ENCODE measurements around the gene TLNRD1.

TLNRD1 gene

DNA sequence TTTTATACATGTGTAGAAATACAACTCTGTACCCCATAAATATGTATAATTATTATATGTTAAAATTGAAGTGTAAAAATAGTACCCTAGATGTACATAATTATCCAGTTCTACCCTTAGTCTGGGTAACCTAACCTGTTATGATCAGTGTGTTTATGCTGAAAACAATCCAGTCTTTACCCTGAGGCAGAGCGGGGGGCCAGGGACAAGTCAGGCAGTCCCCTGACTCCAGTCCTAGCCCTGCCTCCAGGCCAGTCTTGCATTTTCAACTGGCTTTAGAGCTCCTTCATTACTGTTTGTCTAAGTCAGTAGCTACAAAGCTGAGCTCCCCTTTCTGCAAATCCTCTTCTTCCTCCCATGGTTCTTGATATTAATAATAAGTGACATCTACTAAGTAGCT lies 14.2 kb upstream of the TLNRD1 start:
- H3K9me3 ChIP-seq (ENCODE audit: control insufficient read depth, insufficient read depth, low read length): no peaks in the 10 kb centered on the region
- no peak overlapping the region for H3K9ac ChIP-seq (ENCODE audit: low read depth, low read length)
- H3K36me3 ChIP-seq (ENCODE audit: insufficient read depth, low read length): no peaks in the 10 kb centered on the region
- peaks cover 26% of the 10 kb centered on the region for H3K4me1 ChIP-seq (ENCODE audit: insufficient read depth, low read length)

DNA sequence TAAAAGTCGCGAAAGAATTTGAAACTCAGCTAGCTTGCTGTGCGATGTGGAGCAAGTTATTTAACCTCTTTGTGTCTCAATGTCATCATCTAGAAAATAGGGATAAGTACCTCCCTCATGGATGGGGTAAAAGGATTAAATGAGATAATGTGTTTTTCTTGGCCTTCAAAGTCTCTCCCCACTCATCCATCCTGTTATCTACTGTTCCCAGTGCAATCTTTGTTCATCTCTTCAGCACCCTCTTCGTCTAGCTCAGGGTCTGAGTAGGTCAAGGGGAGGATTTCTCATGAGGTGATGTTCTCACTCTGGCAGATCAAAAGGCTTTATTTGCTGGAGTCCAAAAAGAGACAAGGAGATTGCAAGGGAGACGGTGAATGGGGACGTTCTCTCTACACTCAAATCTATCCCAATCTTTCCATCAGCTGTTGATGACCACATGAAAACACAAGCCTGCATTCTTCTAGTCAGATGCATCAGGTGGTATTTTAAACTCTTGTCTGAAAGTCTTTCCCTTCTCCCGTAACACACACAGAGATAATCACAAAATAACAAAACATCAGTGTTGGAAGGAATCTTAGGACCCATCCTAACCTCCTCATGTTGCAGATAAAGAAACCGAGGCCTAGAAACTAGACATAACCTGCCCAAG lies 12.5 kb upstream of the TLNRD1 start:
- peaks cover 26% of the 10 kb centered on the region for H3K4me1 ChIP-seq (ENCODE audit: insufficient read depth, low read length)
- H3K9me3 ChIP-seq (ENCODE audit: control insufficient read depth, insufficient read depth, low read length): no peaks in the 10 kb centered on the region
- no peaks in the 10 kb centered on the region for H3K36me3 ChIP-seq (ENCODE audit: insufficient read depth, low read length)
- peak overlapping the region; percentile 99 for H3K9ac ChIP-seq (ENCODE audit: low read depth, low read length)

DNA sequence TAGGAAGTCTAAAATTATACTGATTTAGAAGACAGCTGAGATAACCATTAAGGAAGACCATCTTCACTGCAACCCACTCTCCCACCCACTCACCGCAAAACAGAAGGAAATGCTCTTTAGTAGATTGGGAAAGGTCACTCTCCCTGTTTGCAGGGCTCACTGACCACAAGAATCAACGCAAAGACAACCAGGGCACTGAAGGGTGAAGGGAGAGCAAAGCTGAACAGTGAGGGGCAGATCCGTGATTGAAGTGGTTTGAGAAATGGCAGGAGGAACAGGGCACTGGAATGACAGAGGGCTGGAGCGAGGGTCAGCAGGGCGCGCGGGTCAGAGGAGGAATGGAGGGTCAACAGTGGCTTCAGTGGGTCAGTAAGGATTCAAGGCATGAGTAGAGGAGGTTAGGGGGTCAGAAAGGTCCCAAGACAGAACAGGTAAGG lies 11.6 kb upstream of the TLNRD1 start:
- Histone ChIP-seq H3K9ac (ENCODE audit: low read depth, low read length) (peak overlapping the region; percentile 99), H3K9me3 (ENCODE audit: control insufficient read depth, insufficient read depth, low read length) (no peaks in the 10 kb centered on the region), H3K36me3 (ENCODE audit: insufficient read depth, low read length) (no peaks in the 10 kb centered on the region), H3K4me1 (ENCODE audit: insufficient read depth, low read length) (peaks cover 26% of the 10 kb centered on the region)

DNA sequence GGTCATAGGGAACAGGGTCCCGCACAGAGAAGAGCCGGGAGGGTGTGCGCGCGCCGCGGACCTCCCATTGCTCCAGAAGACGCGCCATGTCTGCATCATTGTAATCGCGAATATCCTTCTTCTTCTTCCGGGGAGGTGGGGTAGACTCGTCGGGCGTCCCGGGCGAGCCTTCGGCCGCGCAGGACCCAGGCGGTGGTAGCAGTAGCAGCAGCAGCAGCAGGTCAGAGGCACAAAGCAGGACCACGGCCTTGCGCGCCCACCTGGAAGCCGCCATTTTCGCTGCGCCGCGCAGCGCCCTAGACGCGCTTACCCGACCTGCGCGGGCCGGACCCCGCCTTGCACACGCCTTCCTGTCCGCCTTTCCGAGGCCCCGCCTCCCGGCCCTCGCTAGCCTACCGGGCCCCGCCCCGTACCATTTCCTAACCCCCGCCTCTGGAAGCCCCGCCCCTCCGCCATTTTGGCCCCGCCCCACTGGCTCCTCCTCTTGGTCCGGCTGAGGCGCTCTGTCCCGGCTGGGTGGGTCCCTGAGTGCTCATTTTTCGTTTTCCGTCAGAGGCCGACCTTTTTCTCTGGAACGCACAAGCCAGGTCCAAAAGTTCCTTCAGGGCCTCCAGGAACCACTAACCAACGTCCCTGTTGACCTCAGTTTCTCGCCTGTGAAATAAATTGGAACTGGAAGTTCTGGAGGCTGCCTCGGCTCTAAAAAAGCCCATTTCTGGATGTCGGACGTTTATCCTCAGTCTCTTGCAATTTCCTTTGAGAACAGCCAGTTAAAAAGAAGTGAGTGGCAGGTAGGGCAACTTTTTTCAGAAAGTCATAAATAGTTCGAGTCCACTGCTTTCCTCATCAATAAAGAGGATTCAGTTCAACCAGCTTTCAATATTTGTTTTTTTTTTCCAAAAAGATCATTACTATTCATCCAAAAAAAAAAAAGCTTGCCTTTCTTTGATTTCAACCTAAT lies 10.9 kb upstream of the TLNRD1 start, which contains the start of gene MESD:
Gene MESD, minus strand, starts transcription at position 302 of the 961 bp plus-strand sequence. Its CDS starts 28 bp downstream, at position 274.
- H3K36me3 ChIP-seq (ENCODE audit: insufficient read depth, low read length): no peaks in the 10 kb centered on the region
- H3K4me1 ChIP-seq (ENCODE audit: insufficient read depth, low read length): peaks cover 26% of the 10 kb centered on the region
- H3K9me3 ChIP-seq (ENCODE audit: control insufficient read depth, insufficient read depth, low read length): no peaks in the 10 kb centered on the region
- peak within 1 kb of the TSS; percentile 99 for H3K9ac ChIP-seq (ENCODE audit: low read depth, low read length)

DNA sequence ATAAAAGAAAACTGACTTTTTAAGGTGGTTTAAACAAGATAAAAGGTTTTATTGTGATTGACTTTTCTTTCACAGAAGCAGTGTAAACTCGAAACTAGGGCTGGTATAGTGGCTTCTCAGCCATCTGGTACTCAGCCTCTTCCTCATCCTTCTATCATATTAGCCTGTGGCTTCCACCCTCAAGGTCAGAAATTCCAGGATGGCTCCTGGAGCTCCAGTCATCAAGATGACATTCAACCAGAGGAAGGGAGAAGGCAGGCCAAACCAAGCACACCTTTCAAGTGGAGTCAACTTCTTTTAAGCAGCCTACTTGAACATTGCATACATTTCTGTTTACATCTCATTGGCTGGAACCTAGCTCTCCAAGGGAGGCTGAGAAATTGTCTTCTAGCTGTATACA lies 9.8 kb upstream of the TLNRD1 start:
- Histone ChIP-seq H3K36me3 (ENCODE audit: insufficient read depth, low read length) (no peaks in the 10 kb centered on the region), H3K9me3 (ENCODE audit: control insufficient read depth, insufficient read depth, low read length) (no peaks in the 10 kb centered on the region), H3K9ac (ENCODE audit: low read depth, low read length) (no peak overlapping the region), H3K4me1 (ENCODE audit: insufficient read depth, low read length) (peaks cover 17% of the 10 kb centered on the region)

DNA sequence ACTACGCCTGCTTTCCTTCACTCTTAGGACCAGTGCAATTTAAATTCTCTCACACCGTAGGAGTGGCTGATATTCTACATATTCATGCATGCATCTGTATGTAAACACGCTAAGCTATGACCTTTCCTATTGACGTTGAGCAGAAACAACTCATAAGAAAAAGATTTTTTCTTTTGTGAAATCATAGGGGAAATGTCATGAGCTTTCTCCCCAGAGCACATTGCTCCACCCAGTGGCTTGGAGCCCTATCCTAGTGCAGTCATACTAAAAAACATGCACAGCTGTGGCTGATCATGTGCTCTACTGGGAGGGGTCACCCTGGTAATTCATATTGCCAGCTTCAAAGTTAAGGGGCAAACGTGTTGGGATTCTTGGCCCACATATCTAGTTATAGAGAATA lies 9.3 kb upstream of the TLNRD1 start:
- H3K9me3 ChIP-seq (ENCODE audit: control insufficient read depth, insufficient read depth, low read length): no peaks in the 10 kb centered on the region
- H3K4me1 ChIP-seq (ENCODE audit: insufficient read depth, low read length): peaks cover 16% of the 10 kb centered on the region
- H3K9ac ChIP-seq (ENCODE audit: low read depth, low read length): no peak overlapping the region
- no peaks in the 10 kb centered on the region for H3K36me3 ChIP-seq (ENCODE audit: insufficient read depth, low read length)

DNA sequence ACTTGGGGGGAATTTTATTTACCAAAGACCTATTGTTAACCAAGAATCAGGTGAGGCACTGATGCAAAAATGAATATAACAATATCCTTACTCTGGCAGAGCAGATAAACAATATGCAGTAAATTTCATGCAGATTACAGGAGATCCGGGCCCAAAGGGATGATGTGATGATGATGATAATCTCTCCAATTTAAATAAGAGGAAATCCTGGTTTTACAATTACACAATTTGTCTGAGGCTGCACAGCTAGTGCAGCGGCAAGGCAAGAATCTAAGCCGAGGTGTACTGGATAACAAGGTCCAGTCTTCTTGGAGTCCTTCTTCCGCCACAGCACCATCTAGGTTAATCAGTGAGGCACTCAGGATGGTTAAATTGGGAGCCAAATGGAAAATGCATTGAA lies 8.7 kb upstream of the TLNRD1 start:
- no peak overlapping the region for H3K9ac ChIP-seq (ENCODE audit: low read depth, low read length)
- H3K4me1 ChIP-seq (ENCODE audit: insufficient read depth, low read length): peaks cover 13% of the 10 kb centered on the region
- no peaks in the 10 kb centered on the region for H3K9me3 ChIP-seq (ENCODE audit: control insufficient read depth, insufficient read depth, low read length)
- H3K36me3 ChIP-seq (ENCODE audit: insufficient read depth, low read length): no peaks in the 10 kb centered on the region

DNA sequence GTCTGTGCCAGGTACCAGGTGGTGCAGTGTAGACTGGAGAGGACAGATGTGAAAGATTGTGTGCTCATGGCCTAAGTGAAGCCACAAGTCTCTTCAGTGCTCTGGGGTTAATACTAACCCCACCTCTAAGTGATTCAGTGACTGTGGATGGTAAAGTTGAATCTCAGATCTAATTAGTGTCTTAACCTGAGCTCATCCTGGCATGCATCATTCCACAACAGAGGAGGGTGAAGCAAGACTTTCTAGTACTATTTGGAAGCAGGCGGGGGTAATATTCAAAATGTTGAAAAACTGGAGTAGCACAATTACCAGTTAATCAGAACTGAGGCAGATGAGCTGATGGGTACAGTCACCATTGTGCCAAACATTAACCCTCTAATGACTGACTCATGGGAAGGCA lies 8.3 kb upstream of the TLNRD1 start:
- Histone ChIP-seq H3K9me3 (ENCODE audit: control insufficient read depth, insufficient read depth, low read length) (no peaks in the 10 kb centered on the region), H3K9ac (ENCODE audit: low read depth, low read length) (no peak overlapping the region), H3K4me1 (ENCODE audit: insufficient read depth, low read length) (peaks cover 13% of the 10 kb centered on the region), H3K36me3 (ENCODE audit: insufficient read depth, low read length) (no peaks in the 10 kb centered on the region)

DNA sequence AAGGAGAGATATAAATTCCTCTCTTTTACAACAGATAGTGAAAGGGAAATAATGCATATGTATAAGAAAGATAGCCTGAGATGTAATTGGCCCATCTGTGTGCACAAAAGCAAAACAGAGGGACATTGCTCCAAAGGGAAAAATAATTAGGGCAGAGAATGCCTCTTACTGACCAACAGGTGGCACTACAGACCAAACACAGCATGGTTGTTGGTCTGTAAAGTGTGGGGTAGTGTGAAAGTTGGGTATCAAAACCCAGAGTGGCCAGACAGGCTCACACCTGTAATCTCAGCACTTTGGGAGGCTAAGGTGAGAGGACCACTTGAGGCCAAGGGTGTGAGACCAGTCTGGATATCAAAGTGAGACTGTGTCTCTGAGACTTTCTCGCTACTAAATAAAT lies 4.5 kb upstream of the TLNRD1 start:
- Histone ChIP-seq H3K9ac (ENCODE audit: low read depth, low read length) (no peak overlapping the region), H3K4me1 (ENCODE audit: insufficient read depth, low read length) (peaks cover 6% of the 10 kb centered on the region), H3K36me3 (ENCODE audit: insufficient read depth, low read length) (no peaks in the 10 kb centered on the region), H3K9me3 (ENCODE audit: control insufficient read depth, insufficient read depth, low read length) (no peaks in the 10 kb centered on the region)

DNA sequence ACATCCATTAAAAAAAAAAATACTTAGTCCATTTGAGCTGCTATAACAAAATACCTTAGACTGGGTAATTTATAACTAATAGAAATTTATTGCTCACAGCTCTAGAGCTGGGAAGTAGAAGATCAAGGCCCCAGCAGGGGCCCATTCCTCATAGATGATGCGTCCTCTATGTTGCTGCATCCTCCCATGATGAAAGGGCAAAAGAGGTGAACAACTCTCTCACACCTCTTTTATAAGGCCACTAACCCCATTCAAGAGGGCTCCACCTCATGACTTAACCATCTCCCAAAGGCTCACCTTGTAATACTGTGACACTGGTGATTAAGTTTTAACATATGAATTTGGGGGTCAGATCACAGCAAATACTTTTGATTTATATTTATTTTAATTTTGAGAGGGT lies 3.0 kb upstream of the TLNRD1 start:
- Histone ChIP-seq H3K4me1 (ENCODE audit: insufficient read depth, low read length) (peaks cover 3% of the 10 kb centered on the region; the same call in 1 of the 2 replicates), H3K9me3 (ENCODE audit: control insufficient read depth, insufficient read depth, low read length) (no peaks in the 10 kb centered on the region), H3K36me3 (ENCODE audit: insufficient read depth, low read length) (no peaks in the 10 kb centered on the region), H3K9ac (ENCODE audit: low read depth, low read length) (no peak overlapping the region)

DNA sequence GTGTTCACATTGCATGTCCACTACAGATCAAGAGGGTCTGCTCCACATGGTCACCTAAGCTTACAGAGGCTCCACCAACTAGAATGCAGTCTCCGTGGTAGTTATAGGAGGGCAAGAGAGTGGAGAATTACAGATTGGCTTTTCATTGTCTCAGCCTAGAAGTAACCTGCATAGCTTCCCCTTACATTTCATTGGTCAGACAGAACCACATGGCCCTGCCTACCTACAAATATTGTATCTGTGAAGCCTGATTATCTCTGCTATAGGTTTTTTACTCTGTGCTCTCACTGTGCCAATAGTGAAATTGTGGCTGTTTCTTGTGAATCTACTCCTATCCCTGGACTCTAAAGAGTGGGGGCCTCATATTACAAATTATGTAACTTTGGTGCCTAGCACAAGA lies 2.5 kb upstream of the TLNRD1 start:
- H3K36me3 ChIP-seq (ENCODE audit: insufficient read depth, low read length): no peaks in the 10 kb centered on the region
- no peak overlapping the region for H3K9ac ChIP-seq (ENCODE audit: low read depth, low read length)
- no peaks in the 10 kb centered on the region for H3K9me3 ChIP-seq (ENCODE audit: control insufficient read depth, insufficient read depth, low read length)
- H3K4me1 ChIP-seq (ENCODE audit: insufficient read depth, low read length): peaks cover 3% of the 10 kb centered on the region; the same call in 1 of the 2 replicates

DNA sequence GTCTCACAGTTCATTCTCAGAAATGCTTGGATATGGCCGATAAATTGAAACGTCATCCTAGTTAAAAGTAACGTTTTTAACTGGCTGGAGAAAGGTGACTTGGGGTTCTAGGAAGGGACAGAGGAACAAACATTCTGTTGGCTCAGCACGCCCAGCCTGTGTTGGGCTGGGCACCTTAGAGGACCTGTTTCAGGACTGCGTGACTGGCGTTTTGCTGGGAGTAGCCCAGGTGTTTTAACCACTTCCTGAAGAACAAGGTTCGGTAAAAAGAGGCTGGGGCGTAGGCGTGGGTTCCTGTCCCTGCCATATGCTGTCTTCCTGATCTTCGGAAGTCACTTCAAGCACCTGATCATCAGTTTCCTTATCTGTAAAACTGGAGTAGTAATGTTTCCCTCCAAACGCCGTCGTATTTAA lies 1.1 kb upstream of the TLNRD1 start:
- Histone ChIP-seq H3K9ac (ENCODE audit: low read depth, low read length) (peak overlapping the region; percentile 82), H3K4me1 (ENCODE audit: insufficient read depth, low read length) (peaks cover 3% of the 10 kb centered on the region; the same call in 1 of the 2 replicates), H3K9me3 (ENCODE audit: control insufficient read depth, insufficient read depth, low read length) (no peaks in the 10 kb centered on the region), H3K36me3 (ENCODE audit: insufficient read depth, low read length) (no peaks in the 10 kb centered on the region)

DNA sequence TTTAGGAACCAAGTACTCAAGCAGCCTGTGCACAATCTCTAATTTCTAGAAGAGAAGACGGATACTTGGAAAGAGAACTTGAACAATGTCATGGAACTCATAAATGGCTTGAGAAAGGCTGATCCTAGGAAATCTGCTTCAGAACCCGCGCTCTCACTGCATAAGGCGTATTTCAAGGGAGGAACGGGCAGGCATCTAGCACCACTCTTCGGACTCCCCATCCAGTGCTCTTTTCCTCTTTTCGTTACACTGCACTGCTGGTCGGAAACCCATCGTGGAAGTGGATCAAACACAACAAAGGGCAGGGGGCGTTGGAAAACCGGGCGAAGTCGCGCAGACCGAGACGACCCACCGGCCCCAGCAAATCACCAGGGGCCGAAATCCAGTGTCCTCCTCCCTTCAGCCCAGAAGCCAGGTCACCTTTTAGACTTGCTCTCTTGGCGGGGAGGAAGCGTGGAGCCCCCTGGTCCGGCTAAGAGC lies 539 bp upstream of the TLNRD1 start:
- peak overlapping the region; percentile 82 for H3K9ac ChIP-seq (ENCODE audit: low read depth, low read length)
- no peaks in the 10 kb centered on the region for H3K36me3 ChIP-seq (ENCODE audit: insufficient read depth, low read length)
- H3K4me1 ChIP-seq (ENCODE audit: insufficient read depth, low read length): peaks cover 3% of the 10 kb centered on the region; the same call in 1 of the 2 replicates
- no peaks in the 10 kb centered on the region for H3K9me3 ChIP-seq (ENCODE audit: control insufficient read depth, insufficient read depth, low read length)

DNA sequence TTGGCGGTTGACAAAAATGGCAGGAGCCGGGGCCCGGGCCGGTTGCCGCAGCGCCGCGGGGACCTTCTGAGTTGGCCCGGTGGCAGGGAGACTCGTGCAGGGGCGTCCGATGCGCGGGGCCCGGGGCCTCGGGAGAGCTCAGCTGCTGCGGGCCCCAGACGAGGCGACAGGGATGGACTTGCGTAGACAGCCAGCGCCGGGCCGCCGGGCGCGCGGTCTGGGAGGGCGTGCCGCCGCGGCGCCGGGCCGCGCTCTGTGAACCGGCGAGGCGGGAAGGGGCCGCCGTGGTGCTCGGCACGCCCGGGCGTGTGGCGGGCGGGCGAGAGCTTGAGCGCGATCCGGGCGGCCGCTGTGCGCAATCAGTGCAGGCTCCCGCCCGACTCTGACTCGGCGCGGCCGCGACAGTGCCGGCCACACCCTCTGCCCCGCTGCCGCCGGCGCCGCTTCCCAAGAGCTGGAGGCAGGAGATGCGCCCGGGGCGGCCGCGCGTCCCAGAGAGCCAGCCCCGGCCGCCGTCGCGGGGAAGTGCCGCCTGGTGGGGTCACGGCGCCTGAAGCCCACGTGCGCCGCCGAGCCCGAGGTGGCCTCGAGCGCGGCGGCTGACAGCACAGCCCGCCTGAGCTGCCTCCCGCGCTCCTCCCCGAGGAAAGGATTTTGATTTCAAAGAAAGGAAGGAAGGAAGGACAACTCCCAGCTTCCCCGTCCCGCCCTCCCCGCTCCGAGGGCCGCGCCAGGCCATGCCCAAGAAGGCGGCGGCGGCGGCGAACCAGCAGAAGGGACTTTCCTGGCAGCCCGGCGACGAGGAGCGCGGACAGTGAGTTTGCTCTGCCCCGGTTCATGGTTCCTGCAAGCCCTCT lies 657 bp downstream of the TLNRD1 start:
- Histone ChIP-seq H3K36me3 (ENCODE audit: insufficient read depth, low read length) (no peaks in the 10 kb centered on the region), H3K9me3 (ENCODE audit: control insufficient read depth, insufficient read depth, low read length) (no peaks in the 10 kb centered on the region), H3K4me1 (ENCODE audit: insufficient read depth, low read length) (peaks cover 3% of the 10 kb centered on the region; the same call in 1 of the 2 replicates), H3K9ac (ENCODE audit: low read depth, low read length) (peak overlapping the region; percentile 82)

All from ES-I3 (cell line).